Uterus (tissue), 4 donors: ENCODE data around the gene TBL1X. TPM values are rescaled to one million over a fixed set of nuclear protein-coding genes. Genes with fewer than 3 reads are reported as not detected.

ENCODE experiments used
- DNase-seq, 2 donors: peaks; one replicate each; pipeline ENCODE4 v3.0.0-alpha.2; 2019 to 2020
- H3K27ac ChIP-seq, 2 donors: fragments of 200-600 bp; sonication (generic); 1 replicate in 1 of 2; 2 replicates in 1 of 2; pipeline ENCODE4 v1.5.1; 2016 to 2018
- H3K27me3 ChIP-seq, 2 donors: fragments of 200-600 bp; sonication (generic); one replicate each; pipeline ENCODE4 v1.5.1; 2018 to 2019; ENCODE audit warnings: control low read depth in 1 of 2
- H3K36me3 ChIP-seq, 2 donors: fragments of 200-600 bp; sonication (generic); one replicate each; pipeline ENCODE4 v1.5.1; 2019; ENCODE audit warnings: control low read depth in 1 of 2
- H3K4me1 ChIP-seq, 2 donors: fragments of 200-600 bp; sonication (generic); one replicate each; pipeline ENCODE4 v1.5.1; 2018 to 2019; ENCODE audit warnings: control low read depth in 1 of 2
- H3K4me3 ChIP-seq, 2 donors: fragments of 200-600 bp; sonication (generic); 1 replicate in 1 of 2; 2 replicates in 1 of 2; pipeline ENCODE4 v1.5.1; 2018 to 2019; ENCODE audit warnings: mild to moderate bottlenecking in 1 of 2
- H3K9me3 ChIP-seq, 2 donors: fragments of 200-600 bp; sonication (generic); one replicate each; pipeline ENCODE4 v1.5.1; 2019; ENCODE audit warnings: control low read depth in 1 of 2
- CTCF ChIP-seq, 4 experiments: fragments of 200-600 bp in 2 of 4; fragments of 450-650 bp in 2 of 4; sonication (generic) in 2 of 4; IDR thresholded peaks; one replicate each; pipeline ENCODE4 v1.5.1; 2016 to 2019; ENCODE audit warnings: antibody characterized with exemption in 4 of 4, mild to moderate bottlenecking in 2 of 4, moderate library complexity in 1 of 4
- POLR2A ChIP-seq, 2 donors: fragments of 450-650 bp; IDR thresholded peaks; one replicate each; pipeline ENCODE4 v1.6.1; 2016; ENCODE audit warnings: antibody characterized with exemption in 2 of 2, mild to moderate bottlenecking in 1 of 2, moderate library complexity in 1 of 2
- intact Hi-C: fragments of 100-400 bp; cut with DNase I; formaldehyde crosslinking; loops from one replicate; pipeline ENCODE4 v1.15.1; 2023; ENCODE audit warnings: low total_unique reads
- total RNA-seq, 4 donors: library from RNA; depleted of rRNA in 3 of 4; stranded (reverse); fragments of >200 nt in 3 of 4; gene quantifications; one replicate each; pipeline versions ENCODE4 v1.1.0 to v1.2.4, GENCODE V29; 2014 to 2023
- donor health status: DM: yes; HTN: yes; CAD: no.

The TBL1X gene
- 100 to 1,000 TPM in 1 of 4 donors, 10 to 100 TPM in 3; 15.4 to 121 (median 47.7) TPM for total RNA-seq

GRCh38 chrX:9464435-9465371 lies at the start of gene TBL1X:
Gene TBL1X, plus strand, starts transcription at chrX:9465058. Its CDS starts 188,529 bp downstream, at chrX:9653587.
- Histone ChIP-seq H3K27me3 (no peaks in the 10 kb centered on the region), H3K9me3 (no peaks in the 10 kb centered on the region), H3K4me3 (peak within 1 kb of the TSS; percentile 56 to 65), H3K4me1 (no peaks in the 10 kb centered on the region), H3K36me3 (no peaks in the 10 kb centered on the region), H3K27ac (peak within 1 kb of the TSS; percentile 90 to 95)
- intact Hi-C loops, result loop anchor here (5.0 kb wide), 1 partner anchor 122 kb away; no protein-coding TSS in a partner anchor
- TF ChIP-seq POLR2A (IDR thresholded peaks at IDR 0.05) (no peak), CTCF (IDR thresholded peaks at IDR 0.05) (no peak)
- DNase-seq, result peak; percentile 41 to 68

GRCh38 chrX:9416562-9417348 lies 48.1 kb upstream of the TBL1X start:
- H3K36me3 ChIP-seq, result no peaks in the 10 kb centered on the region
- TF ChIP-seq POLR2A (IDR thresholded peaks at IDR 0.05), result no peak
- TF ChIP-seq CTCF (IDR thresholded peaks at IDR 0.05), result no peak
- H3K9me3 ChIP-seq, result no peaks in the 10 kb centered on the region
- H3K4me3 ChIP-seq, result no peak overlapping the region
- no peaks in the 10 kb centered on the region for H3K27me3 ChIP-seq
- intact Hi-C loops, result no loop called here
- peak overlapping the region in 1 of 2 donors; percentile 47 for H3K27ac ChIP-seq
- no peak for DNase-seq
- no peaks in the 10 kb centered on the region for H3K4me1 ChIP-seq

GRCh38 chrX:9418262-9418661 lies 46.6 kb upstream of the TBL1X start:
- H3K4me1 ChIP-seq, result no peaks in the 10 kb centered on the region
- DNase-seq, result no peak
- TF ChIP-seq POLR2A (IDR thresholded peaks at IDR 0.05), result no peak
- TF ChIP-seq CTCF (IDR thresholded peaks at IDR 0.05), result no peak
- intact Hi-C loops, result no loop called here
- no peaks in the 10 kb centered on the region for H3K36me3 ChIP-seq
- H3K9me3 ChIP-seq, result no peaks in the 10 kb centered on the region
- H3K4me3 ChIP-seq, result no peak overlapping the region
- H3K27ac ChIP-seq, result no peak overlapping the region
- H3K27me3 ChIP-seq, result no peaks in the 10 kb centered on the region

GRCh38 chrX:9420275-9421265 lies 44.3 kb upstream of the TBL1X start:
- Histone ChIP-seq H3K36me3 (no peaks in the 10 kb centered on the region), H3K27ac (no peak overlapping the region), H3K4me1 (no peaks in the 10 kb centered on the region), H3K9me3 (no peaks in the 10 kb centered on the region), H3K27me3 (no peaks in the 10 kb centered on the region), H3K4me3 (no peak overlapping the region)
- no peak for DNase-seq
- no peak for TF ChIP-seq POLR2A (IDR thresholded peaks at IDR 0.05)
- TF ChIP-seq CTCF (IDR thresholded peaks at IDR 0.05), result no peak
- intact Hi-C loops, result no loop called here
